Activated T-helper 1 cell treated with anti-CD3 and anti-CD28 coated beads, Interleukin-12 subunit alpha, Interleukin-12 subunit beta, Interleukin-2, Interleukin-4 antibody, amounts not matched to agents 30 ng/mL and 10 ng/mL and 1 ng/mL, durations not matched to agents 14 hours and 24 hours and 36 hours (primary cell): ENCODE data around the gene PPP1R16B. TPM values are rescaled to one million over a fixed set of nuclear protein-coding genes. Genes with fewer than 3 reads are reported as not detected.
"Not testable (repeated sequence)": the region's sequence is repeated elsewhere in the genome, so short reads cannot be mapped to it uniquely, and the experiment has no call there.

ENCODE experiments used
- DNase-seq: peaks from one replicate; pipeline ENCODE4 v3.0.0; 2021; ENCODE audit warnings: low spot score
- H3K27ac Mint-ChIP-seq: one replicate; pipeline ENCODE4 v1.8.0; 2021; ENCODE audit warnings: mild to moderate bottlenecking, mixed read lengths
- H3K27me3 Mint-ChIP-seq: one replicate; pipeline ENCODE4 v1.8.0; 2022; ENCODE audit warnings: mild to moderate bottlenecking, moderate library complexity, mixed read lengths; ENCODE audit not compliant: insufficient read depth
- H3K36me3 Mint-ChIP-seq: one replicate; pipeline ENCODE4 v1.8.0; 2021; ENCODE audit warnings: low read depth, mixed read lengths
- H3K4me1 Mint-ChIP-seq: one replicate; pipeline ENCODE4 v1.8.0; 2021; ENCODE audit warnings: low read depth, mixed read lengths
- H3K4me3 Mint-ChIP-seq: one replicate; pipeline ENCODE4 v1.8.0; 2021; ENCODE audit warnings: mild to moderate bottlenecking, moderate library complexity, mixed read lengths
- H3K9me3 Mint-ChIP-seq: one replicate; pipeline ENCODE4 v1.8.0; 2021; ENCODE audit warnings: mixed read lengths
- intact Hi-C: fragments of 100-400 bp; cut with micrococcal nuclease; formaldehyde crosslinking; loops from one replicate; pipeline ENCODE4 v1.15.1; 2024
- total RNA-seq: library from RNA; stranded (reverse); gene quantifications from 2 replicates; pipeline ENCODE4 v1.2.3, GENCODE V29; 2022

Gene PPP1R16B
- total RNA-seq, 1 donor from 2014 or later, result 143 TPM

DNA sequence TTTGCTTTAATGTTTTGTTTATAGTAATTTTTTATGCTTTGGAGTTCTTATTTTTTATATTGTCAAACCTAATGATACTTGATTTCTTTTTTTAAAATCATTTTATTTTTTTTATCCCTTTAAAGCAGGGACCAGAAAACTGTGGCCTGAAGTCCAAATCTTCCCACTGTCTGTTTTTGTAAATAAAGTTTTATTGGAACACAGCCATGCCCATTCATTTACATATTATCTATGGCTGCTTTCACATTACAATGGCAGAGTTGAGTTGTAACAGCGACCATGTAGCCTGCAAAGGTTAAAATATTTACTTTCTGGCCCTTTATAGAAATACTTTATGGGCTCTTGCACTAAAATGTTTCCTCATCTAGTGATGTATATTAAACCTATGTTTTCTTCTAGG lies 42.3 kb downstream of the PPP1R16B start:
- DNase-seq, result no peak
- peaks cover 73% of the 10 kb centered on the region for H3K4me1 Mint-ChIP-seq
- no peak overlapping the region for H3K4me3 Mint-ChIP-seq
- intact Hi-C loops, result no loop called here
- no peak overlapping the region for H3K27ac Mint-ChIP-seq
- H3K9me3 Mint-ChIP-seq, result peaks cover 11% of the 10 kb centered on the region
- peaks cover 69% of the 10 kb centered on the region for H3K36me3 Mint-ChIP-seq
- no peaks in the 10 kb centered on the region for H3K27me3 Mint-ChIP-seq

DNA sequence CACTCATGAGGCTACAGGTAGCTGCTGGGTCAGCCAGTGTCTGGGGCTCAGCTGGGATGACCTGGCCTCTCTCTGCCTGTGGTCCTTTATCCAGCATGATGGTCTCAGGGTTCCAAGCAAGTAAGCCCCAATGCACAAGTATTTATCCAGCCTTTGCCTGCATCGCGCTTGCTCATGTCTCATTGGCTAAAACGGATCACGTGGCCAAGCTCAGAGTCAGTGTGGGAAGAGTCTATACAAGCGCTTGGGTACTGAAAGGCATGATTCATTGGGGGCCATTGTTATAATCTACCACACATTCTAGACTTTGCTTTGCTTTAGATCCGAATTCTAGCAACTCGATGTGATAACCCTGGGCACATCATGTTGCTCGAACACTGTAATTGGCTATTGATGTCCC lies 48.3 kb downstream of the PPP1R16B start:
- Mint-ChIP-seq H3K4me3 (no peak overlapping the region), H3K4me1 (peaks cover 69% of the 10 kb centered on the region), H3K36me3 (peaks cover 68% of the 10 kb centered on the region), H3K27ac (no peak overlapping the region), H3K9me3 (peaks cover 3% of the 10 kb centered on the region), H3K27me3 (no peaks in the 10 kb centered on the region)
- no peak for DNase-seq
- intact Hi-C loops, result no loop called here

DNA sequence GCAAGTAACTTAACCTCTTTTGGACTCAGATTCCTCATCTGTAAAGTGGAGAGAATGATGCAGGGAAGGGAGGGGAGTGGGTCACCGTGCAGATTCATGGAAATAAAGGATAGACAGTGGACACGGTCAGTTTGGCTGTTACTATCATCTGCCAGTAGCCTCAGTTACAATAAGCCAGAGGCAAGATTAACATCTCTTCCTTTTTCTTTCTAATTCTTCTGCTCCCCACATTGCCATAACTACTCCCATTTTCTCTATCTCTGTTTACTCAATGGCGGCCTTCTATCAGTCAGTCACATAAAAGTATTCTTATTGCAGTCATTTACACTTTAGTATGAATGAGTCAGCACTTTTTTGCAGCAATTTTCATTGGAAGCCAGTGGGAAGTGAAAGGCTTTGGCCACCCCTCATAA lies 49.2 kb downstream of the PPP1R16B start:
- H3K4me3 Mint-ChIP-seq, result no peak overlapping the region
- intact Hi-C loops, result loop anchor here (5.0 kb wide), 1 partner anchor 38 kb away; no protein-coding TSS in a partner anchor

DNA sequence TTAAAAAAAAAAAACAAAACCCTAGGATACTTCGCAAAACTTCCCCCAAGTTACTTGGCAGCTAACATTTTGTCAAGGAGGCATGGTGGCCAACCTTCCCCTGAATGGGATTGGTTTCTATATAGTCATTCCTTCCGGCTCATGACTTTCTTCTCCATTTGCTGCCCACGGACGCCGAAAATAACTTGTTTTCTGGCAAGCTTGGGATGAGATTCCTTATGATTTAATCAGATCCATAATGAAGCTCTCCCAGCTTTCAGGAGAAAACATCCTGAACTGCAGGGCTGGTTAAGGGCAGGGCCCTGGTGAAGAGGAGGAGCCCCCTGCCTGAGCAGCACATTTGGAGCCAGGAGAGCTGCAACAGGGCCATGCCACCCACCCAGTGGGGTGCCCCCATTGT lies 49.9 kb downstream of the PPP1R16B start:
- Mint-ChIP-seq H3K4me1 (peaks cover 66% of the 10 kb centered on the region), H3K9me3 (peaks cover 3% of the 10 kb centered on the region), H3K27ac (peak overlapping the region; percentile 71), H3K4me3 (no peak overlapping the region), H3K27me3 (peaks cover 1% of the 10 kb centered on the region), H3K36me3 (peaks cover 57% of the 10 kb centered on the region)
- intact Hi-C loops, result loop anchor here (5.0 kb wide), 1 partner anchor 37 kb away; no protein-coding TSS in a partner anchor
- no peak for DNase-seq

More for the DNA sequence above, 49.2 kb downstream of the PPP1R16B start:
- H3K36me3 Mint-ChIP-seq, result peaks cover 62% of the 10 kb centered on the region
- peaks cover 1% of the 10 kb centered on the region for H3K27me3 Mint-ChIP-seq
- peaks cover 3% of the 10 kb centered on the region for H3K9me3 Mint-ChIP-seq
- no peak for DNase-seq
- H3K4me1 Mint-ChIP-seq, result peaks cover 69% of the 10 kb centered on the region
- H3K27ac Mint-ChIP-seq, result peak overlapping the region; percentile 71

DNA sequence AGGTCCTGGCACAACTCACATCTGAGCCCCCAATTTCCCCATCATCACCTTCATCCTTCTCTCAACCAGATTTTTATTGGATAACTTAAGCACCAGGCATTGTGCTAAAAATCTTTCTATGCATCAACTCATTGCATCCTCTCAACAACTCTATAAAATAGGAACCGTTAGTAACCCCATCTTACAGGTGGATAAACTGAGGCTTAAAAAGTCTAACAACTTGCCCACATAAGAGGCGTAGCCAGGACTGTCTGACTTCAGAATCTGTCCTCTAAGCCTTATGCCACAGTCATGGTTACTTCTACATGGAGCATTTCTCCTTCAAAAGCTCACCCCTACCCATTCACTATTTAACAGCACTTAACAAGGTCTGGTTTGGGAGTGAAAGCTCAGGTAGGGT lies 51.1 kb downstream of the PPP1R16B start:
- no peak for DNase-seq
- Mint-ChIP-seq H3K27ac (peak overlapping the region; percentile 83), H3K4me3 (no peak overlapping the region), H3K36me3 (peaks cover 56% of the 10 kb centered on the region), H3K4me1 (peaks cover 74% of the 10 kb centered on the region), H3K27me3 (peaks cover 1% of the 10 kb centered on the region), H3K9me3 (peaks cover 3% of the 10 kb centered on the region)
- intact Hi-C loops, result loop anchor here (5.0 kb wide), 1 partner anchor 36 kb away; no protein-coding TSS in a partner anchor

DNA sequence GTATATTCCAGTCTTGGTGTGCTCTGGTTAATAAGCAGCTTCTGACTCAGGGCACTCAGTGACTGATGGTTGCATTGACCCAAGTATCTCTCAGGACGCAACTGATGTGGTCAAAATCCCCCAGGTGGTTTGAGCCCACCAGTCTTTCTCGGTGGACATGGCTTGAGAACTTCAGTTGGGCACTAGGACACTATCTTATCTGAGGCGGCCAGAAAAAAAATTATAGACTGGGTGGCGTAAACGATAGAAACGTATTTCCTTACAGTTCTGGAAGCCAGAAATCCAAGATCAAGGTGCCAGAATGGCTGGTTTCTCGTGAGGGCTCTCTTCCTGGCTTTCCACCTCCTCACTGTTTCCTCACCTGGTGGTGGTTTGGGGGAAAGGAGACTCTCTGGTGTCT lies 52.2 kb downstream of the PPP1R16B start:
- Mint-ChIP-seq H3K36me3 (peaks cover 51% of the 10 kb centered on the region), H3K4me1 (peaks cover 85% of the 10 kb centered on the region), H3K4me3 (no peak overlapping the region), H3K9me3 (no peaks in the 10 kb centered on the region), H3K27me3 (peaks cover 1% of the 10 kb centered on the region), H3K27ac (peak overlapping the region; percentile 18)
- DNase-seq, result no peak
- intact Hi-C loops, result loop anchor here (2.0 to 5.0 kb wide), 3 partner anchors 15 to 35 kb away; no protein-coding TSS in a partner anchor

DNA sequence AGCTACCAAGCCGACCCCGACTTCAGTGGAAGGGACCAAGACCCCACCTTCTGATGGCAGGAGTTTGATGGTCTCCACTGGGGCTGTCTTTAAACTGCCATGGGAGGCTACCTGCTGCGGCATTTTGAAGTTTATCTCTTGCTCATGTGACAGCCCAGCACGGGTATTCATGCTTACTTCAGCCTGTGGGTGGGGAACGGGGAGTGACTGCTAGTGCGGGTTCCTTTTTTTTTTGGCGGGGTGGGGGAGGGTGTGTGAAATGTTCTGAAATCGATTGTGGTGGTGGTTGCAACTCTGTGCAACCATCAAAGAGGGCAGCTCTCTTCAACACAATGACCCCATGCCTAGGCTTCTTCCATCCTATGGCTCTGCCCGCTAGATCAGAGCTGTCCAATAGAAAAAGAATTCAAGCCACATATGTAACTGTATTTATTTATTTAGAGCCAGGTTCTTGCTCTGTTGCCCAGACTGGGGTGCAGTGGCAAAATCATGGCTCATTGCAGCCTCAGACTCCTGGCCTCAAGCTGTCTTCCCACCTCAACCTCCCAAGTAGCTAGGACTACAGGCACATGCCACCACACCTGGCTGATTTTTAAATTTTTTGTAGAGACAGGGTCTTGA lies 53.7 kb downstream of the PPP1R16B start:
- intact Hi-C loops, result loop anchor here (1.0 to 5.0 kb wide), 4 partner anchors 10 to 33 kb away; no protein-coding TSS in a partner anchor
- Mint-ChIP-seq H3K4me3 (peak overlapping the region; percentile 42), H3K9me3 (no peaks in the 10 kb centered on the region), H3K36me3 (peaks cover 42% of the 10 kb centered on the region), H3K27me3 (peaks cover 1% of the 10 kb centered on the region), H3K4me1 (peaks cover 87% of the 10 kb centered on the region), H3K27ac (peak overlapping the region; percentile 59)
- DNase-seq, result no peak

DNA sequence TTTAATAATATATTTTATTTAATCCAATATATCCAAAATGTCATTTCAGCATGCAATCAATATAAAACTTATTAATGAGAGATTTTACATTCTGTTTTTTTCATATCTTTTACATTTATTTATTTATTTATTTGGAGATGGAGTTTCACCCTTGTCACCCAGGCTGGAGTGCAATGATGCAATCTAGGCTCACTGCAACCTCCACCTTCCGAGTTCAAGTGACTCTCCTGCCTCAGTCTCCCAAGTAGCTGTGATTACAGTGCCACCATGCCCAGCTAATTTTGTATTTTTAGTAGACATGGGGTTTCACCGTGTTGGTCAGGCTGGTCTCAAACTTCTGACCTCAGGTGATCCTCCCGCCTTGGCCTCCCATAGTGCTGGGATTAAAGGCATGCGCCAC lies 54.4 kb downstream of the PPP1R16B start:
- H3K27me3 Mint-ChIP-seq, DNase-seq, H3K4me3 Mint-ChIP-seq, H3K9me3 Mint-ChIP-seq: not testable (repeated sequence)
- intact Hi-C loops, result loop anchor here (1.0 to 5.0 kb wide), 4 partner anchors 11 to 32 kb away; no protein-coding TSS in a partner anchor
- Mint-ChIP-seq H3K4me1 (peaks cover 84% of the 10 kb centered on the region), H3K36me3 (peaks cover 36% of the 10 kb centered on the region), H3K27ac (peak overlapping the region; percentile 66)

DNA sequence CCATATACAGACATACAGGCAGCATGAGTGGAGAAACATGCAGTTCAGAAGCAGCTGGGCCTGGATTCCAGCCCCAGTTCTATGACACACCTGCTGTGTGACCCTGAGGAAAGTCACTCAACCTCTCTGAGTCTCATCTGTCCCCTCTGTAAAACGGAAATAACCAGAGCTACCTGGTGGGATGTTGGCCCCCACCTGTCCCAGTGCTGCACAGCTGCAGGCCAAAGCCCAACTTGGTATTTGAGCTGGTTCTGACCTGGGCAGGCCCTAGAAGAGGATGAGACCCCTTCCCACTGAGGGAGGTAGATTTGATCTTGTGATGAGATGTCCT lies 55.5 kb downstream of the PPP1R16B start:
- H3K9me3 Mint-ChIP-seq, result no peaks in the 10 kb centered on the region
- no peak for DNase-seq
- peaks cover 29% of the 10 kb centered on the region for H3K36me3 Mint-ChIP-seq
- peaks cover 73% of the 10 kb centered on the region for H3K4me1 Mint-ChIP-seq
- no peak overlapping the region for H3K4me3 Mint-ChIP-seq
- H3K27me3 Mint-ChIP-seq, result peaks cover 1% of the 10 kb centered on the region
- intact Hi-C loops, result no loop called here
- peak overlapping the region; percentile 66 for H3K27ac Mint-ChIP-seq

DNA sequence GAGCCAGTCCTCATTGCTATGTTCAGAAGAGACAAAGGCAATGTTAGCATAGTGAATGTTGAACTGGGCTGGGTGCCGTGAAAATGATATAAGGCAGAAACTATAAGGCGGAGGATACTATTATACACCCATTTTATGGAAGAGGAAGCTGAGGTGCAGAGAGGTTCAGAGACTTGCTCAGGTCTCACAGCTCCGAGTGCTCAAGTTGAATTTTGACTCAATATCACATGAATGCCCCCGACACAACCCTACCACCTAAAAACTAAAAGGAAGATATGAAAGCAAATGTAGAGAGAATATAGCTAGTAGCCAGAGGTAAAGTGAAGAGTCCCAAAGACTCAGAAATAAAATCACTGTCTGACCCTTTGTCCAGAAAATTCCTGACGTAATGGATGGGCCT lies 56.7 kb downstream of the PPP1R16B start:
- peak overlapping the region; percentile 44 for H3K4me3 Mint-ChIP-seq
- H3K27me3 Mint-ChIP-seq, result peaks cover 1% of the 10 kb centered on the region
- DNase-seq, result no peak
- intact Hi-C loops, result no loop called here
- peaks cover 69% of the 10 kb centered on the region for H3K4me1 Mint-ChIP-seq
- peak overlapping the region; percentile 89 for H3K27ac Mint-ChIP-seq
- H3K36me3 Mint-ChIP-seq, result peaks cover 30% of the 10 kb centered on the region
- H3K9me3 Mint-ChIP-seq, result no peaks in the 10 kb centered on the region

DNA sequence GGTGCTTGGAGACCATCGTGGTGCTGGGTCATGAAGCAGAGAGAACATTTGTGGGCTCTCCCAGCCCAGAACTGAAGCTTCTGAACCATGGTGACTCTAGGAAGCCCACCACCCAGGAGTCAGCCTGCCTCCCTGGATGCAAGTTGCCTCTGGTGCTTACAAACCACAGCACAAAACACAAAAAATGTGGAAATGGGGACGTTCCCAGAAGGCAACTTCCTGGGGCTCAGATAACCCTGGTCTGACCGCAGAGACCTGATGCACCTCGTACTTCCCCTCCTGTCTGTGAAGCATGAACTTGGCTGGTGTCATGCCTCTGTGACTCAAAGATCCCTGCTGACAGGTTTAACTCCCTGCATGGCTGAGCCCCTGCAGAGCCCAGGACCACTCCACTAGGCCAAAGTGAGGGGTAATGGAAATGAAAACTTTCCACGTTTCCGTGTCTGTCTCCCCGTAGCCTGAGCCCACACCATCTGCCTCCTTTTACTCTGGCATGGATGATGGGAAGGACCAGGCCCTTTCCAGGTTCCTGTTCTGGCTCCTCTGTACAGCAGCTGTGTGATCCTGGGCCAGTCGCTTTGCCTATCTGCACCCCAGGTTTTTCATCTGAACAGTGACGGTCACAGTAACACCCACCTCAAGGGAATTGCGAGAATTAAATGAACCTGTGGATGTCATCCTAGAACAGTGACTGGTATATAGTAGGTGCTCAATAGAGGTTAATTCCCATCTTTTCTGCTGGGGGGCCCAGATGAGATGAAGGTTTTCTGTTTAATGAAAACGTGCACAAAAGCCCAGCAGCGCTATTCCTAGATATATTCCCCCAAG lies 57.7 kb downstream of the PPP1R16B start:
- intact Hi-C loops, result loop anchor here (1.0 kb wide), 1 partner anchor 10 kb away; no protein-coding TSS in a partner anchor
- Mint-ChIP-seq H3K27ac (peak overlapping the region; percentile 89), H3K4me1 (peaks cover 68% of the 10 kb centered on the region), H3K9me3 (no peaks in the 10 kb centered on the region), H3K36me3 (peaks cover 30% of the 10 kb centered on the region), H3K27me3 (peaks cover 1% of the 10 kb centered on the region), H3K4me3 (peak overlapping the region; percentile 50)
- DNase-seq, result peak; percentile 45

DNA sequence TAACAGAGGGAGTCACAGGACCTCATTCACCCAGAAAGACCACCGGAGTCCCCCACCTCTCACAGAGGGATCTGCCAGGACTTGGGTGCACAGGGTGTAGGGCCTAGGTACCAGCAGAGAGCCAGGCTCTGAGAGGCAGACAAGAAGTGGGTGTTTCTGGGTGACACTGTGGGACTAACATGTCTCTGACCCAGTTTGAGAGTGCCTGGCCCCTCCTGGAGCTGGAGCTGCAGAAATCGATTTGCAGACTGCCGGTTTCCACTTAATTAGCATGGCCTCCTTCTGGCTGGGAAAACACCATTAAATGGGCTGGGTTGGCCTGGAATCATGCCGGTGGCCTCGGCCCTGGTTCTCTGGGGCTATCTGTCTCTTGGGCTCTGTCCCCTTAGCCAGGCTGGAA lies 59.2 kb downstream of the PPP1R16B start:
- peak overlapping the region; percentile 89 for H3K27ac Mint-ChIP-seq
- no peaks in the 10 kb centered on the region for H3K9me3 Mint-ChIP-seq
- H3K27me3 Mint-ChIP-seq, result no peaks in the 10 kb centered on the region
- H3K4me1 Mint-ChIP-seq, result peaks cover 63% of the 10 kb centered on the region
- intact Hi-C loops, result no loop called here
- H3K4me3 Mint-ChIP-seq, result no peak overlapping the region
- H3K36me3 Mint-ChIP-seq, result peaks cover 35% of the 10 kb centered on the region
- DNase-seq, result no peak
